Activated CD4-positive, alpha-beta T cell treated with anti-CD3 and anti-CD28 coated beads for 24 hours (primary cell): ENCODE results near the gene ZNF492.
"Not testable (repeated sequence)": the region's sequence is repeated elsewhere in the genome, so short reads cannot be mapped to it uniquely, and the experiment has no call there.

Experiments used
- DNase-seq, 2 donors: peaks; one replicate each; pipeline ENCODE4 v3.0.0-alpha.2; 2020; ENCODE audit warnings: low read depth in 2 of 2

The ZNF492 gene

GRCh38 chr19:22617181-22617580 is 16.9 kb upstream of the ZNF492 start:
- not testable (repeated sequence) for DNase-seq

- DNase-seq, result no peak
Measured at GRCh38 chr19:22617614-22618320, 16.4 kb upstream of the ZNF492 start.

DNA sequence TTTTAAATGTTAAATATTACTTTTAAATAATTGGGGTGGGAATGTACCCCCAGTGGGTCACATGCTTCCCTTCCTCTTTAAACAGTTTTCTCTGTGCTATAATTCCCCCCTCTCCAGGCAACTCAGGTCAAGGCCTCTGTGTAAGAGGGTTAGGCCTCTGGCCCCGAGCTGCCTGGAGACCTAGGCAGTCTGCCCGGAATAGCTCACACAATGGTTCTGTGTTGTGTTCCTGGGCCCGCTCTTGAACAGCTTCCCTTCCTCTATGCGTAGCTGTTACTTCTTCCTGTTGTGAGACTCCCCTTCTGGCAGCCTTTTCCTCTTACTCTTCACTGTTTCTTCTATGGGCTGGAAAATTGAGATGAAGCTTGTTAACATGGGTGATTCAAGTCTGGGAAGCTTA is 14.8 kb upstream of the ZNF492 start:
- no peak for DNase-seq

DNA sequence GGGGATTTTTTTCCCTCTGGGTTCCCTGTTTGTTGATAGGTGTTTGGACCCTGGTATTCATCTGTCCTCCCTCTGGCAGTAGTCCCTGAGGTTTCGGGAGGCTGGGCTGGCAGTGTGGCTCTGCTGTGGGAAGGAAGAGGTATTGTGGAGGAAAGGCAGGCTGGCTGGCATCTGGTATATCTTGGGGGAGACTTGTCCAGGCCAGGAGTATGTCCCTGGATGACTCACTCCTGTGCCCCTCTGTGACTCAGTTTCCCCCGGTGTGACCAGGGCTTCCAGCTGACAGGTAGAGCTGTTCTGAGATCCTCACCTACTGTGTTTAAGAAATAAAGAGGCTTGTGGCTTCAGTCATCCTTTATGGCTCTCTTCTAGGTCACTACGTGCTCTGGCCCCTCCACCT is 14.2 kb upstream of the ZNF492 start:
- no peak for DNase-seq

GRCh38 chr19:22620401-22620800 is 13.7 kb upstream of the ZNF492 start:
- DNase-seq, result no peak

DNA sequence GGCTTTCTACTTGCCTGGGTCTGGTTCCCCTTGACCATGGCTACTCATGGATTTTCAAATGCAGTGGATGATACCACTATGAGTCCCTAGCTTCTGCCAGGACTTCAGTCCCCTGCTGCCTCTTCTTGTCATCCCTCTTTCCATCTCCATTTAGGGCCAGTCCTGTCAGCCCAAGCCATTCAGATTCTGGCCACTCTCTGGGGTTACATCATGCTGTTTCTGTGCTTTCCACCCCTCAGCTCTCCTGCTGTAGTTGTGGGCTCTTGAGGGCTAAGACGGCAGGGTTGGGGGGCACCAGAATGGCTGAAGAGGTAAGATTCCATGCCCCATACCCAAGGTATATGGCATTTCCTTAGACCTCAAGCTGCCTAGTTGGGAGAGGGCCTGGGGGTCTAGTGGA is 13.2 kb upstream of the ZNF492 start:
- DNase-seq, result no peak

- no peak for DNase-seq
Measured at GRCh38 chr19:22622020-22622419, 12.1 kb upstream of the ZNF492 start.

GRCh38 chr19:22622901-22623840 is 11.0 kb upstream of the ZNF492 start:
- no peak for DNase-seq

DNA sequence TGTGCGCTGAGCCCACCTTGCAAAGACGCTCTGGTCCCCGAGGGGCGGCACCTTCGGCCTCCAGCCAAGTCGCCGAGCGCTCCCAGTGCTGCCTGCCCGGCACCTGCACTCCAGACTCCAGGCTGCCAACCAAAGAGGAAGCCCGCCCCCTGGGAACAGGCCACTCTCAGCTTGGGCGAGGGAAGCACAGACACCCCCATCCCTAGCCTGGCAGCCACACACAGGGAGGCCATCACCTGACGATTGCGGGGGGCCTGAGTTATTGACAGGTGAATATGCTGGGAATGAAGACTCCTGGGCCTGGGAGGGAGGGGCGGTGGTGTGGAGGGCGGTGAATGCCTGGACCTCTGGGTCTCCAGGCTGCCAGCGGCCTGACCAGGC is 10.3 kb upstream of the ZNF492 start:
- DNase-seq, result no peak

GRCh38 chr19:22625266-22626035 is 8.7 kb upstream of the ZNF492 start:
- no peak for DNase-seq

DNA sequence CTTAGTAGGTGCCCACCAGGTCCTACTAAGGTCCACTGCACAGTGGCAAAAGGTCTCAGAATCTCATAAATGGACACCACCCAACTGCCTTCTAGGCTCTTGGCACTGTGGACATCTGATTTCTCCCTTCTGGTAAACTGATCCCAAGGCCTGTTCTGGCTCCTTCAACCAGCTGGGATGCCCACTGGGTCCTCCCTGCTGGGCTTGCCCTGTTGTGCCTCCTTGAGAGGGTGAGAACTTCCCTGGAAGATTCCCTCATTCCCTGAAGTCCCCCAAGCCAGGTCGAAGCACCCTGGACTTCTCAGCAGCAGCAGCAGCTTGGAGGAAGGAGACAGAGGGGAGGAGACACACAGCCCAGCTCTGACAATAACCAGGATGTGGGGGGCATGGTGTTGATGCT is 6.6 kb upstream of the ZNF492 start:
- DNase-seq, result no peak

- DNase-seq, result no peak
Measured at GRCh38 chr19:22628401-22628800, 5.7 kb upstream of the ZNF492 start.

GRCh38 chr19:22634450-22634827 is 315 bp downstream of the ZNF492 start:
- no peak for DNase-seq

DNA sequence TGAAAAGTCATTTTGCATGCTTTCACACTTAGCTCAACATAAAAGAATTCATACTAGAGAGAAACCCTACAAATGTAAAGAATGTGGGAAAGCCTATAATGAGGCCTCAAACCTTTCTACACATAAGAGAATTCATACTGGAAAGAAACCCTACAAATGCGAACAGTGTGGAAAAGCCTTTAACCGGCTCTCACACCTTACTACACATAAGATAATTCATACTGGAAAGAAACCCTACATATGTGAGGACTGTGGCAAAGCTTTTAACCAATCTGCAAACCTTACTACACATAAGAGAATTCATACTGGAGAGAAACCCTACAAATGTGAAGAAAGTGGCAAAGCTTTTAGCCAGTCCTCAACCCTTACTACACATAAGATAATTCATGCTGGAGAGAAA is 51.4 kb downstream of the ZNF492 start:
- not testable (repeated sequence) for DNase-seq

- DNase-seq, result not testable (repeated sequence)
Measured at GRCh38 chr19:22702661-22703060, 68.5 kb downstream of the ZNF492 start.

GRCh38 chr19:22703096-22703495 is 69.0 kb downstream of the ZNF492 start:
- DNase-seq, result not testable (repeated sequence)

DNA sequence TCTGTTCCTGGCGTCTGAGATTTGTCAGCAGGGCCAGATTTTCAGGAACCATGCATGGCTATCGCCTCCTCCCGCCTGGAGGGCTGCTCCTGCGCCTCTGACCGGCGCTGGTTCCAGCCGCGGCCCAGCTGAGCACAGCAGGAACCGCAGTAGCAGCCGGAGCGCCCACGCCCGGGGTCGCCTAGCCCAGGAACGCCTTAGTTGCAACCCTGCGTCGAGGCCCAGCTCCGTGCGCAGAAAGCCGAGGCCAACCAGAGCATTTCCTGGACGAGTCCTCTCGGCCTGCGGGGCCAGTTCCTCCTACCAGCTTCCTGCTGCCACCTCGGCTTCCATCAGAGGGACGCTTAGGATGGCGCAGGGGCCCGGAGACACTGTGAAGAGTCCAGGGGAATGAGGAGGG is 74.9 kb downstream of the ZNF492 start:
- DNase-seq, result no peak
